Memory B cell (primary cell): ENCODE data around the gene NRXN3.

Experiments
- ATAC-seq: fragments of 150-1000 bp; cut with Tn5 transposase; 2 replicates; pipeline ENCODE4 v1.10.0; 2021; ENCODE audit warnings: low read depth, mild to moderate bottlenecking, moderate library complexity
- DNase-seq, 2 donors: peaks; one replicate each; pipeline ENCODE4 v3.0.0; 2022; ENCODE audit warnings: low spot score in 2 of 2
- H3K27ac Mint-ChIP-seq: one replicate; pipeline ENCODE4 v1.8.0; 2022; ENCODE audit warnings: mild to moderate bottlenecking, moderate library complexity, mixed read lengths
- H3K27me3 Mint-ChIP-seq: one replicate; pipeline ENCODE4 v1.8.0; 2022; ENCODE audit warnings: mixed read lengths
- H3K36me3 Mint-ChIP-seq: one replicate; pipeline ENCODE4 v1.8.0; 2022; ENCODE audit warnings: mild to moderate bottlenecking, mixed read lengths
- H3K4me1 Mint-ChIP-seq: one replicate; pipeline ENCODE4 v1.8.0; 2022; ENCODE audit warnings: mixed read lengths
- H3K4me3 Mint-ChIP-seq: one replicate; pipeline ENCODE4 v1.8.0; 2022; ENCODE audit warnings: mild to moderate bottlenecking, moderate library complexity, mixed read lengths
- H3K9me3 Mint-ChIP-seq: one replicate; pipeline ENCODE4 v1.8.0; 2022; ENCODE audit warnings: mixed read lengths

The NRXN3 gene

DNA sequence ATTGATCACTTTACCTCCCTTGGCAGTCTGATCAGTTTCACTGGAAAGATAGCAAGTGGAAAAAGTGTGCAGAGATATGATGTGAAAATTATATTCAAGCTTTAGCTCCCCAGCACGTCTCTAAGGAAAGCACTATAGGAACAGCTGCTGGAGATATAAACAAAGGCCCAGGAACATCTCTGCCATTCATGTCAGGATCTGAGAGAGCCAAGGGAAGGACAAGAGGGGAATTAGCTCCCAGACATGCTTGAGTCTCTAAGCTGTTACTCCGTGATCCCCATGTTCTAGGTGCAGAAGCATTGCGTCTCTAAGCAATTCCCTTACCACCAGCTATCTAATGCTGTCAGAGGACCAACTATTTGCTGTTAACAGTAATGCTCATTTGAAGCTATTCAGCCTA lies 1341.0 kb downstream of the NRXN3 start:
- H3K4me1 Mint-ChIP-seq = no peaks in the 10 kb centered on the region
- H3K27me3 Mint-ChIP-seq = no peaks in the 10 kb centered on the region
- no peaks in the 10 kb centered on the region for H3K9me3 Mint-ChIP-seq
- H3K36me3 Mint-ChIP-seq = no peaks in the 10 kb centered on the region
- H3K27ac Mint-ChIP-seq = no peak overlapping the region
- no peak for ATAC-seq
- no peak overlapping the region for H3K4me3 Mint-ChIP-seq
- DNase-seq = no peak

DNA sequence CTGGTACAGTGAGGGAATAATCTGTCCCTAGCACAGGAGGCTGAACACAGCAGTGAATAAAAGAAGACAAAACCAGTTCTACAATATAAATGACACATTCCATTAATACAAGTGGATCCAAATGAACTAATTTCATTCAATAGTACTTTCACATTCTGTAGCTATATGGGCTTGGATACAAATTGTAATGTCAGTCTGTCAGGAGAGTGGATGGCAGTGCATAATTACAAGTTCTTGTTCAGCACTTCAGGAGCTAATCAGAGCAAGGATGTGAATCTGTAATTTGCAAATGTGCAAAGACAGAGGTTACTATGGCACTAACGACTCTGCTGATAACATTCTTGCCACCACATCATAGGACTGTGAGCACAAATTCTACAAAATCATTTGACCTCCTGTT lies 1343.3 kb downstream of the NRXN3 start:
- H3K4me1 Mint-ChIP-seq = no peaks in the 10 kb centered on the region
- no peaks in the 10 kb centered on the region for H3K27me3 Mint-ChIP-seq
- H3K9me3 Mint-ChIP-seq = no peaks in the 10 kb centered on the region
- H3K27ac Mint-ChIP-seq = no peak overlapping the region
- H3K36me3 Mint-ChIP-seq = no peaks in the 10 kb centered on the region
- ATAC-seq (no peak), DNase-seq (no peak)
- no peak overlapping the region for H3K4me3 Mint-ChIP-seq

DNA sequence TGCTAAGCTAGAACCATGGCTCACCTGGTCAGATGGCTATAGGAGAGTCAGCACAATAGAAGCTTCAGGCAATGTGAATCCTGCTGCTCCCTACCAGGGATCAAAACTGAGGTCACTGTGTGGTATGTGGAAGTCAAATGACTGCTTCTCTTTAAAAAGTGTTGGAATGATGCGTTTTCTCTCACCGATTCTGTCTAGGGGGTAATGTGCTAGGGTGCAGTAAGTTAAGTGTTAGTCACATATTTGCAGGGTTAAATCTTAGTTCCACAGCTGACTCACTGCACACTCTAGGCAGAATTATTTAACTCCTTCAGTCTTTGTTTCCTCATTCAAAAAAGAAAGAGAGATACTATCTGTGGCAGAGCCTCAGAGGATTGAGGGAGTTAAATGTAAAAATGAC lies 1344.5 kb downstream of the NRXN3 start:
- Mint-ChIP-seq H3K27me3 (no peaks in the 10 kb centered on the region), H3K27ac (no peak overlapping the region), H3K36me3 (no peaks in the 10 kb centered on the region), H3K4me1 (no peaks in the 10 kb centered on the region), H3K9me3 (no peaks in the 10 kb centered on the region), H3K4me3 (no peak overlapping the region)
- ATAC-seq (no peak), DNase-seq (no peak)

DNA sequence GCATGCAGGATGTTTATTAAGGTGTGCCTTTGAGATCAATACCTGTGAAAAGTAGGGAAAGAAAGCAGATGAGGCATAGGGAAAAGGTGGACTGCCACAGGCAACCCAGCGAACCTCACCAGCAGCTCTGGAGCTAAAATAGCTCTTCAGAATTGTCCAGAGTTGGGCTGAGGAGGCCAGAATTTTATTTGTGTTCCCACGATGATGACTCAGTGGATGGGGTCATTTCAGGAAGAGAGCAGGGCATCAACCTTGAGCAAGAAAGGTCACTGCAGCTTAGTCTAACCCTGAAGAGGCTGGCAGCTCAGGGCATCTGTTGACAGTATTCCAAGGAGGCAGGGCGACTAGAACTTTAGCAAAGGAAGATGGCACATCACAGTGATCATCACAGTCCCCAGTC lies 1345.0 kb downstream of the NRXN3 start:
- no peak for DNase-seq
- no peaks in the 10 kb centered on the region for H3K9me3 Mint-ChIP-seq
- no peaks in the 10 kb centered on the region for H3K27me3 Mint-ChIP-seq

DNA sequence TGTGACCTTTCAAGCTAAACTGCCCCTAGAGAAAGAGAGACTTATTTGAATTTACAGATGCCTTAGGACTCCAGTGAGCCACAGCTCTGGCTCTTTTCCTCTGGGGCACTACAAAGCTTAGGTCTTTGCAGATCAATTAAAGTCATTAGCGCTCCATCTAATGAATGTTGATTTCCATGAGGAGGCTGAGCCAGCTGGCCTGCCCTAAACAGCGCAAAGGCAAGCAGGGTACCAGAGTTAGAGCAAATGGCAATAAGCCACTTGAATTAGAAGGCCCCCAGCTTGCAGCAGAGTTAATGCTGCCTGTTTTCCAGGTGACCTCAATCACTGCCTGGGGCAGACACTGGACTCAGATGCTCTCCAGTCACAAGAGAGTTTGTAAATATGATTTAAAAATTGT lies 1345.8 kb downstream of the NRXN3 start:
- DNase-seq (no peak), ATAC-seq (no peak)
- Mint-ChIP-seq H3K4me1 (no peaks in the 10 kb centered on the region), H3K9me3 (peaks cover 3% of the 10 kb centered on the region), H3K27ac (no peak overlapping the region), H3K4me3 (no peak overlapping the region), H3K27me3 (peaks cover 2% of the 10 kb centered on the region), H3K36me3 (no peaks in the 10 kb centered on the region)

More for the DNA sequence above, 1345.0 kb downstream of the NRXN3 start:
- ATAC-seq = no peak
- no peaks in the 10 kb centered on the region for H3K36me3 Mint-ChIP-seq
- H3K4me3 Mint-ChIP-seq = no peak overlapping the region
- no peaks in the 10 kb centered on the region for H3K4me1 Mint-ChIP-seq
- H3K27ac Mint-ChIP-seq = no peak overlapping the region

DNA sequence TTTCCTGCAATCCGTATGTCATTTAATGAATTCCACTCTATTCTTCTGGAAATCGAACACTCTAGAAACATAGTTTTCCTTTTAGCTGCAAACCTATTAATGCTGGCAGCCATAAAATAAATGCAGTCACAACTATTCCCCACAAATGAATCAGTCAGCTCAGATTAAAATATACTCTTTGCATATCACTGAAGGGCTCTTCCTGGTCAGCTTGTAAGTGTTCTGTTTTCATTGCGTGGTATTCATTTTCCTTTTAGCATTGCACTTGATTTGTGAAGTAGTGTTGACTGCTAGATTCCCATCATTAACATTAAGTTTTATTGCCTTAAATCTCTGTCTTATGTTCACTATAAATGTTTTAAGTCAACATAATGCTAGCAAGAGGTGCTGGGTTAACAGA lies 1355.2 kb downstream of the NRXN3 start:
- no peak for ATAC-seq
- Mint-ChIP-seq H3K27ac (no peak overlapping the region), H3K4me1 (no peaks in the 10 kb centered on the region), H3K36me3 (no peaks in the 10 kb centered on the region), H3K9me3 (peaks cover 9% of the 10 kb centered on the region), H3K4me3 (no peak overlapping the region), H3K27me3 (peaks cover under 1% of the 10 kb centered on the region)
- no peak for DNase-seq

DNA sequence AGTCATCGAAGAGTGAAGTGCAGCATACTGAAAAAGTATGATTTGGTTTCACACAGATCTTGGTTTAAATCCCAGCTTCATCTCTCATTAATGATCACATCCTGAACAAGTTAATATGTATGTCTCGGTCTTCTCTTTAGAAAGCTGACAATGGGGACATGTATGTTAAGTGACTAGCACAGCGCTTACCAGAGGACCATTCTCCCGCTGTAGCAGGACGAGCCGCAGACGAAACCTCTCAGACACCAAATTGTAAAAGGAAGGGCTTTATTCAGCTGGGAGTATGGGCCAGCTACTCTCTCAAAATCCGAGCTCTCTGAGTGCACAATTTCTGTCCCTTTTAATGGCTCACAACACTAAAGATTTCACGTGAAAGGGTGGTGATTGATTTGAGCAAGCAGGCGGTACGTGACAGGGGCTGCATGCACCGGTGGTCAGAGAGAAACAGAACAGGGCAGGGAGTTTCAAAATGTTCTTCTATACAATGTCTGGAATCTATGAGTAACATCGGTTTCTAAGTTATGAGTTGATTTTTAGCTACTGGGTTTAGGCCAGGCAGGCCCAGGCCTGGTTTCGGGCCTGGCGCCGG lies 1358.7 kb downstream of the NRXN3 start:
- DNase-seq = no peak
- Mint-ChIP-seq H3K9me3 (peaks cover 3% of the 10 kb centered on the region), H3K27ac (no peak overlapping the region), H3K4me3 (no peak overlapping the region), H3K4me1 (no peaks in the 10 kb centered on the region), H3K27me3 (no peaks in the 10 kb centered on the region), H3K36me3 (no peaks in the 10 kb centered on the region)
- ATAC-seq = no peak

DNA sequence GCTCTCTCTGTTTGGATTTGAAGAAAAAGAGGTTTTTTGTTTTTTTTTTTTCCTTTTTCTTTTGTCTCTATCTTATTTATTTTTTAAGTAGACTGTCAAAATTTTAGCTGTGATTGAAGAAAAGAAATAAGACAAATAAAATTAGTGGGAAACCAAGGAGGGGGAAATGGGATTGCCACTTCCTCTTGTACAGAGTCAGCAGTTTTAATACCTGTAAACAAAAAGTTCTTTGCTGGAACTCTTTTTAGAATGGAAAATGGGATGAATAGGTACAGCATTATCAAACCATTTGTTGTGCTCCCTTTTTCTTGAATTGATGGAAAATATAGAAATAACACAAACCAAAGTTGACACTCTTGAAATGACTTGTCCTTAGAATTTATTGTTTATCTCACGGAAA lies 1360.4 kb downstream of the NRXN3 start:
- Mint-ChIP-seq H3K9me3 (peaks cover 3% of the 10 kb centered on the region), H3K4me1 (no peaks in the 10 kb centered on the region), H3K4me3 (no peak overlapping the region), H3K27ac (no peak overlapping the region), H3K27me3 (no peaks in the 10 kb centered on the region), H3K36me3 (no peaks in the 10 kb centered on the region)
- ATAC-seq (no peak), DNase-seq (no peak)

DNA sequence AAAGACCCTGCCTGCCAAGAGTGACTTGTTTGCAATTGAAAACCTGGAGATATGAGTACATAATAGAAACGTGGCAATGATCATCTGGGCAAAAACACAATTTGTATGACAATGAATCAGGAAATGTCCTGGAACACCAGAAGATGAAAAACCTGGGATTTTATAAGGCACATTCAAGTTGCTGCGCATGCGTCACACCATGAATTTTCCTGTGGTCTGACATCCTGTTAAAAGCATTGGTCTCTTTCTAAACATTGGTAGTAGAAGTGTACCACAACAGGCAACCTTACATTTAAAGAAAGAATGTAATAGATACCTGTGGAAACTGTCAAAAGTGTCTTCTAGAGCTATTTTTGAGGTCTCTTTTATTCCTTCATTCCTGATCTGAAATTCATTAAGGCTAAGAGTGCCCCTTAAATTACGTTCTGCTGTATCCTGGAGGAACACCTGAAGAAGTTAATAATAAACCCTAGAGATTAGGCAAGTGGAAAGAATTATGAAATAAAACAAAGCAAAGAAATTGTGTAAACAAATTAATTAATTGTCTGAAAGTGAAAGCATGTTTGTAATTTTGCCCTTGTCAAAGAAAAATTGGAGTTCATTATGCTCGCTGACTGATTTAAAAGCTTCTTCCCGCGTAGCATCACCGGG lies 1364.7 kb downstream of the NRXN3 start:
- no peaks in the 10 kb centered on the region for H3K27me3 Mint-ChIP-seq
- H3K4me1 Mint-ChIP-seq = no peaks in the 10 kb centered on the region
- ATAC-seq (no peak), DNase-seq (no peak)
- no peak overlapping the region for H3K27ac Mint-ChIP-seq
- peaks cover 1% of the 10 kb centered on the region for H3K9me3 Mint-ChIP-seq
- no peak overlapping the region for H3K4me3 Mint-ChIP-seq
- H3K36me3 Mint-ChIP-seq = no peaks in the 10 kb centered on the region

DNA sequence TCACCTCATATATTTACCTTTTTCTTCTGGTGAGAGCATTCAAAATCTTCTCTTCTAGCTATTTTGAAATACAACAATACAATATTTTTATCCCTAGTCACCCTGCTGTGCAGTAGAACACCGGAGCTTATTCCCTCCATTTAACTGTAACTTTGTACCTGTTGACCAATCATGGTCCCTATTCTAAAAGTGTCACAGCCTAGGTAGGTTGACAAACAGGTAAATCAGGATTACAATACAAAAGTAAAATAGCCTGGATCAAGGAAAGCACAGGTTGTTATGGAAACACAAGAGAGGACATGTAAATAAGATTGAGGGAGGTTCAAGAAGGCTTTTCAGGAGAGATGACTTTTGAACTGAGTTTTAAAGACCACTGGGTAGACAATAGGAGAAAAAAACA lies 1370.2 kb downstream of the NRXN3 start:
- Mint-ChIP-seq H3K27ac (no peak overlapping the region), H3K36me3 (no peaks in the 10 kb centered on the region), H3K4me1 (no peaks in the 10 kb centered on the region), H3K27me3 (no peaks in the 10 kb centered on the region), H3K9me3 (peaks cover 3% of the 10 kb centered on the region), H3K4me3 (no peak overlapping the region)
- no peak for DNase-seq
- ATAC-seq = no peak

DNA sequence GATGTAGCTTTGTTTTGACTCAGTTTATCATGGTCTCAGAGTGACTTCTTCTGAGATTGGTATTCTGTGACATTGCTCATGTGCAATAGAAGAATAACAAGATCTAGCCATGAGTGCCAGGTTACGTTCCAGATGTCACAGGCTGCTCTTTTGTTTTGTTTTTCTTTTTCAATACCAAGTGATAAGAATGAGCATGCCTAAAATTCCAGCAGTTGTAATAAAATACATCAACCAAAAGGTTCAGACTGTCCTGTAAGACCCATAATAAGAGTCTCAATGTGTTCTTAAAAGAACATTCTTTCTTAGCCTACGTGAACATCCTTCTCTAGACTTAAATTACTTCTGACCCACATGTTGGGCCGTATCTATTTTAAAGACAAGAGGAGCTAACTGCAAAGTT lies 1371.9 kb downstream of the NRXN3 start:
- Mint-ChIP-seq H3K27me3 (no peaks in the 10 kb centered on the region), H3K36me3 (no peaks in the 10 kb centered on the region), H3K9me3 (peaks cover 2% of the 10 kb centered on the region), H3K27ac (no peak overlapping the region), H3K4me1 (no peaks in the 10 kb centered on the region), H3K4me3 (no peak overlapping the region)
- ATAC-seq (no peak), DNase-seq (no peak)

DNA sequence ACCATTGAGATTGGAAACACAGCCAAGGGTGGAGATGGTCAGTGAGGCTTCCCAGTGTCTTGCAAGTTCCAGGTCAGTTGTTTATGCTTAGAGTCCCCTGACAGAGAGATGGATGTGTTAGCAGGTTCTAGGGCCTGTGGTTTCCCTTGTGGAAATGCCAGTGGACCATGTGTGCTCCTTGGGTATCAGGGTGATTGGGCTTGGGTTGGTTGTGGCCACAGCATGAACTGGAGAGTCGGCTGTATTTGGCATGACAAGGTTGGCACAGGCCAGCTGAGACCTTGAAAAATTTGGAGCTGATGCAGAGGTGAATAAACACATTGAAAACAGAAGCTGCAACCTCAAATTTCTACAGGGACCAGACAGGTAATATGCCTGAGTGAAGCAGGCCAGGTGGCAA lies 1373.2 kb downstream of the NRXN3 start:
- H3K9me3 Mint-ChIP-seq = peaks cover 4% of the 10 kb centered on the region
- no peaks in the 10 kb centered on the region for H3K4me1 Mint-ChIP-seq
- no peaks in the 10 kb centered on the region for H3K27me3 Mint-ChIP-seq
- H3K4me3 Mint-ChIP-seq = no peak overlapping the region
- DNase-seq = no peak
- no peak overlapping the region for H3K27ac Mint-ChIP-seq
- H3K36me3 Mint-ChIP-seq = no peaks in the 10 kb centered on the region
- no peak for ATAC-seq

DNA sequence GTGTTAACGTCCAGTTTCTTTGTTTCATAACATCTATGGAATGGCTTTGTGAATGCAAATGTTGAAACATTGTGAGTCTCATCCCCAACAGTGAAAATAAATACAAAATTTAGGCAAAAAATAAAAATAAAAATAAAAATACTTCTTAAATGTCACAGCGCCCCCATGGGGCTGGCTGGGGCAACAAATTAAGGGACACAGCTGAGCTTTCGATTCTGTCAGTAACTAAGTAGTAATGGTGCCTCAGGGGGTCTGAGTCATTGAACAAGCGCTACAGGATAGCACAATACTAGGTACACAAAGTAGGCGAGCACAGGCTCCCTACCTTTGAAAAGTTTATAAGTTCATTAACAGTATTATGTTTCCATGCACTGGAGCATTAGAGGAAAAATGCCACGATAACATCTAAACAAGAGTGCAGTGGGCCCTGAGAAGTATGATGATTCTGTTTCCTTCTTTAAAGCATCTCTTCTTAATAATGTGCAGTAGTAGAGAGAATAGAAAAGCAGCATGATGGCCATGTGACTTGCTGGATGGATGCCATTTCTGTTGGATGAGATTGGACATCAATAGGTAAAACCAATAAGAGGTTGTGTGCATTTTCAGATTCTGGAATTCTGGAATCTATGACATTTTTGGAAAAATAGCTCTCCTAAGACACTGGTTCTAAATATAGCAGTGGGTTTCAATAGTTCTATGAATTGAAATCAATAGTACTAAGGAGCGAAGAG lies 1374.0 kb downstream of the NRXN3 start:
- Mint-ChIP-seq H3K36me3 (no peaks in the 10 kb centered on the region), H3K27ac (no peak overlapping the region), H3K9me3 (peaks cover 4% of the 10 kb centered on the region), H3K4me3 (no peak overlapping the region), H3K4me1 (no peaks in the 10 kb centered on the region), H3K27me3 (no peaks in the 10 kb centered on the region)
- DNase-seq = no peak
- no peak for ATAC-seq

DNA sequence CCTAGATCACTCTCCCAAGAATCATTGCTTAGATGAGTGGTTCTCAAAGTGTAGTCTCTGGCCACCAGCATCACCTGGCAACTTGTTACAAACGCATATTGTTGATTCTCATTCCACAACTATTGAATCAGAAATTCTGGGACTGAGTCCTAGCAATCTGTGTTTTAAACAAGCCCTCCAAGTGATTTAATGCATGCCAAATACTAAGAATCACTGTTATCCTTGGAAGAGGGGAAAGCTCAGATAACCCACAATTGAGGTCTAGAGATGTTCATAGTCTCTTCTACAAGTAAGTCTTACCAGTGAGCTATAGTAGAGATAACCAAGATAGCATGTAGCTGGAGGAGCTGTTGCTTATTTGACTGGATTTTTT lies 1374.5 kb downstream of the NRXN3 start:
- Mint-ChIP-seq H3K36me3 (no peaks in the 10 kb centered on the region), H3K4me1 (no peaks in the 10 kb centered on the region), H3K27ac (no peak overlapping the region), H3K4me3 (no peak overlapping the region), H3K9me3 (peaks cover 4% of the 10 kb centered on the region), H3K27me3 (no peaks in the 10 kb centered on the region)
- no peak for DNase-seq
- no peak for ATAC-seq

DNA sequence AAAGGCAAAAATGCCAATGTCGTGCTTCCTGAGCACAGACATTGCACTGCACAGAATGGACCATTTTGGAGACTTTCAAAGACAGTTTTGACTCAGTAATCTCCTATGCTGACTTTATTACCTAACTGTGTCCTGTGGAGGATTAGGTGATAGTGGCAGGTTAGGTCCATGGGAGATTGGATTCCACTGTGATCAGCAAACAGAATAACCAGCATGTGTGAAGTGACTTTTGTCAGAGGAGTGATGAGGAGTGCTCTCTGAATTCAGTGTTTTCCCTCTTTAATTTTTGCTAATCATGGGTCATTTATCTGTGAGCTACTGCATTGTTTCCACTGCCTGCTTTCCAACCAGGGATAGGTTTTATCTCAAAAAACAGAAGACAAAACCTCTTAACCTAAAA lies 1378.7 kb downstream of the NRXN3 start:
- H3K27me3 Mint-ChIP-seq = no peaks in the 10 kb centered on the region
- ATAC-seq (no peak), DNase-seq (no peak)
- no peak overlapping the region for H3K27ac Mint-ChIP-seq
- no peaks in the 10 kb centered on the region for H3K36me3 Mint-ChIP-seq
- H3K4me3 Mint-ChIP-seq = no peak overlapping the region
- peaks cover 4% of the 10 kb centered on the region for H3K9me3 Mint-ChIP-seq
- no peaks in the 10 kb centered on the region for H3K4me1 Mint-ChIP-seq
